ENCODE results near the gene WEE1.

The WEE1 gene

DNA sequence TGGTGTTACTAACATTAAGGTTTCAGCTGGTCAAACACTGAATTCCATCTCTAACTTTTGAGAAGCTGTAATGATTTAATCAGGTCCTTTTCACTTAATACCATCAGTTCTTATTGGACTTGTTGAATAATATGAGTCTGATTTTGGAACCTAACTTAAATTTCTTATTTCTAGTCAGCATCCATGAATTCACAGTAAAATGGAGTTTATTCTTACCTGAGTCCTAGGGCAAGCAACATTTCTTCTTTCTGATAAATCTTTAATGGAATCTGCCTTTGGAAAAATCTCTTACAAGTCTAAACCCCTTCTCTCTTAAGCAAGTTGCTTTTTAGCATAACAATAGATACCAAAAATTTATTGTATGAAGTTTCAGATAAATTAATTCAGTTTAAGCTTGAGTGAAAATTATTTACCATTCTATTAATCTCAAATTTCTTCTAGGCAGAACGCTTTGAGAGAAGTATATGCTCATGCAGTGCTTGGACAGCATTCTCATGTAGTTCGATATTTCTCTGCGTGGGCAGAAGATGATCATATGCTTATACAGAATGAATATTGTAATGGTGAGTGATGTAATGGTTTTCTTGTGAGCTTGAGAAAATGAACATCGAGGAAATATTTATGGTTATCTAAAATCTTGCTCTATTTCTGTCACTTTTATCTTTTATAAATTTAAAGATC, 3.4 kb downstream of the WEE1 start:
- POLR2A ChIA-PET = interaction anchor here (1.2 to 1.7 kb wide), 3 partner anchors 10 to 21 kb away, joined by 3 to 6 read pairs (median 4); no protein-coding TSS in a partner anchor
- DNase-seq (ENCODE audit: extremely low spot score) = no peak
- TF ChIP-seq SUZ12 (IDR thresholded peaks at IDR 0.05) (no peak), BHLHE40 (IDR thresholded peaks at IDR 0.05; ENCODE audit: borderline replicate concordance) (no peak), NFRKB (IDR thresholded peaks at IDR 0.05) (no peak), FOXA1 (IDR thresholded peaks at IDR 0.05) (no peak), CTBP1 (IDR thresholded peaks at IDR 0.05; ENCODE audit: borderline replicate concordance) (no peak), ARNT (IDR thresholded peaks at IDR 0.05) (no peak), SP1 (IDR thresholded peaks at IDR 0.05) (no peak), TARDBP (IDR thresholded peaks at IDR 0.05) (no peak)
- TF ChIP-seq, protein P1, sequence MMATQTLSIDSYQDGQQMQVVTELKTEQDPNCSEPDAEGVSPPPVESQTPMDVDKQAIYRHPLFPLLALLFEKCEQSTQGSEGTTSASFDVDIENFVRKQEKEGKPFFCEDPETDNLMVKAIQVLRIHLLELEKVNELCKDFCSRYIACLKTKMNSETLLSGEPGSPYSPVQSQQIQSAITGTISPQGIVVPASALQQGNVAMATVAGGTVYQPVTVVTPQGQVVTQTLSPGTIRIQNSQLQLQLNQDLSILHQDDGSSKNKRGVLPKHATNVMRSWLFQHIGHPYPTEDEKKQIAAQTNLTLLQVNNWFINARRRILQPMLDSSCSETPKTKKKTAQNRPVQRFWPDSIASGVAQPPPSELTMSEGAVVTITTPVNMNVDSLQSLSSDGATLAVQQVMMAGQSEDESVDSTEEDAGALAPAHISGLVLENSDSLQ (IDR thresholded peaks at IDR 0.05) = no peak
- CTCF ChIA-PET = interaction anchor here (0.5 to 1.8 kb wide), 3 partner anchors 36 to 349 kb away, joined by 4 to 6 read pairs (median 5); no protein-coding TSS in a partner anchor

DNA sequence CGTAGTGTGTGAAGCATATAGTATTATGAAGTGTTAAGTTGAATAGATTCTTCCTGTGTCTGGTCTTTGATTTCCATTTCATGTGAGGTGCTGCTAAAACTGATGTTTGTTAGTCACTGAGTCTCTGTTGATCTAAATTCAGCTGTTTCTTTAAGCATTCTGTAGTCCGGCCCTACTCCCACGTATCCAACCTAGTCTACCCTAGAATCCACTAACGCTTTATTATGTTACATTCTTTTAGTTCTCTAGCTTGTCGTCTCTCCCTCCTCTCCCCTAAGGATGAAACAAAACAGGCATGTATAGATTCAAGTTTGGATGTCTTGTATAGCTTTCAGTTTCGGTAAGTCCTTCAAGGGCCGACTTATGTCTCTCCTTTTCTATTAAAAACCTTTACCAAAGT, 4.1 kb downstream of the WEE1 start:
- POLR2A ChIA-PET = interaction anchor here (0.8 to 1.7 kb wide), 2 partner anchors 9 to 20 kb away, joined by 3 to 4 read pairs; no protein-coding TSS in a partner anchor
- no peak for DNase-seq (ENCODE audit: extremely low spot score)
- CTCF ChIA-PET = interaction anchor here (1.8 kb wide), 1 partner anchor 43 kb away, joined by 5 read pairs; no protein-coding TSS in a partner anchor
- TF ChIP-seq CTBP1 (IDR thresholded peaks at IDR 0.05; ENCODE audit: borderline replicate concordance) (no peak), FOXK2 (IDR thresholded peaks at IDR 0.05) (no peak), SUZ12 (IDR thresholded peaks at IDR 0.05) (no peak)

DNA sequence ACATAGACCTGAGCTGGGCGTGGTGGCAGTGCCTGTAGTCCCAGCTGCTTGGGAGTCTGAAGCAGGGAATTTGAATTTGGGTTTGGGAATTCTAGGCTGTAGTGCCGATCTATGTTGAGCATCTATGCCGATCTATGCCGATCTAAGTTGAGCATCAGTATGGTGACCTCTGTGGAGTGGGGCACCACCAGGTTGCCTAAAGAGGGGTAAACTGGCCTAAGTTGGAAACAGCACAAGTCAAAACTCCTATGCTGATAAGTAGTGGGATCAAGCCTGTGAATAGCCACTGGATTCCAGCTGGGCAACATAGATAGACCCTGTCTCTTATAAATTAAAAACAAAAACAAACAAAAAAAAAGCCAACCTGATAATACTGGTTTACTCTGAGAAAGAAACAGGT, 7.4 kb downstream of the WEE1 start:
- TF ChIP-seq LEF1 (IDR thresholded peaks at IDR 0.05; ENCODE audit: borderline replicate concordance) = no peak
- TF ChIP-seq SP1 (IDR thresholded peaks at IDR 0.05) = no peak
- ChIA-PET CTCF (no interaction called here), POLR2A (no interaction called here)
- no peak for DNase-seq (ENCODE audit: extremely low spot score)

DNA sequence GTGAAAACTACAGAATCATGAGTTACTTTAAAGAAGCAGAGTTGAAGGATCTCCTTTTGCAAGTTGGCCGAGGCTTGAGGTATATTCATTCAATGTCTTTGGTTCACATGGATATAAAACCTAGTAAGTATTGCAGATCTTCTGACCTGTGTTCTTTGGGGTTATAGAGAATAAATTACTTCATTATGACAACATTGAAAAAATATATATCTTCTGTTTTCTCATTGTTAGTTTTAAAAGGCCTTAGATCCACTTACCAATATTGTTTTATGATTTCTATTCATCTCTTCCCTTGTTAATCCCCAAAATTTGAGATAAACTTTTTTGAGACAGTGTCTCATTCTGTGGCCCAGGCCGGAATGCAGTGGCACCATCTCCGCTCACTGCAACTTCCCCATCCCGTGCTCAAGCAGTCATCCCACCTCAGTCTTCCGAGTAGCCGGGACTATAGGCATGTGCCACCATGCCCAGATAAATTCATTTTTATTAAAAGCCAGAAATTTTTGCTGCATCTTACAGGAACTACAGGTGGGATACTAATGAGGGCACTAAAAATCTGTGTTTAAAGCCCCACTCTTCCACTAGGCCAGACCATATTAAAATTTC, 8.2 kb downstream of the WEE1 start:
- ChIA-PET CTCF (no interaction called here), POLR2A (no interaction called here)
- TF ChIP-seq ELF4 (IDR thresholded peaks at IDR 0.05) (no peak), L3MBTL2 (conservative IDR thresholded peaks at IDR 0.05) (no peak), CTBP1 (IDR thresholded peaks at IDR 0.05; ENCODE audit: borderline replicate concordance) (no peak), TARDBP (IDR thresholded peaks at IDR 0.05) (no peak), ARNT (IDR thresholded peaks at IDR 0.05) (no peak), NFRKB (IDR thresholded peaks at IDR 0.05) (no peak), SP1 (IDR thresholded peaks at IDR 0.05) (no peak)
- TF ChIP-seq, protein P1 (IDR thresholded peaks at IDR 0.05) = no peak
- no peak for DNase-seq (ENCODE audit: extremely low spot score)

DNA sequence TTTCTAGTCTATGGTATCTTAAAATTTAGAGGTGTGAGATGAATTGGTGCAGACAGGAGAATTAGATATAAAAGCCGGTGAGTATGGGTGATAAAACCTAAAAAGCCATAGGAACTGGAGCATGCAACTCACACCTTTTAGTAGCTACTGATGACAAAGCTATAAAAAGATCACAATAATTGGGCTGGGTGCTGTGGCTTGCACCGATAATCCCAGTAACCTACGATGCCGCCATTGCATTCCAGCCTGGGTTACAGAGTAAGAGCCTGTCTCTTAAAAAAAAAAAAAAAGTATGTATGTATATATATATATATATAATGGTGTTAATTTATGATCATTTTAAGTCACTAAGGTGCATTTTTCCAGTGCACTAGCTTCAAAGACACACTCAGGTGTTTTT, 17.2 kb downstream of the WEE1 start:
- CTCF ChIA-PET = no interaction called here
- POLR2A ChIA-PET = no interaction called here

DNA sequence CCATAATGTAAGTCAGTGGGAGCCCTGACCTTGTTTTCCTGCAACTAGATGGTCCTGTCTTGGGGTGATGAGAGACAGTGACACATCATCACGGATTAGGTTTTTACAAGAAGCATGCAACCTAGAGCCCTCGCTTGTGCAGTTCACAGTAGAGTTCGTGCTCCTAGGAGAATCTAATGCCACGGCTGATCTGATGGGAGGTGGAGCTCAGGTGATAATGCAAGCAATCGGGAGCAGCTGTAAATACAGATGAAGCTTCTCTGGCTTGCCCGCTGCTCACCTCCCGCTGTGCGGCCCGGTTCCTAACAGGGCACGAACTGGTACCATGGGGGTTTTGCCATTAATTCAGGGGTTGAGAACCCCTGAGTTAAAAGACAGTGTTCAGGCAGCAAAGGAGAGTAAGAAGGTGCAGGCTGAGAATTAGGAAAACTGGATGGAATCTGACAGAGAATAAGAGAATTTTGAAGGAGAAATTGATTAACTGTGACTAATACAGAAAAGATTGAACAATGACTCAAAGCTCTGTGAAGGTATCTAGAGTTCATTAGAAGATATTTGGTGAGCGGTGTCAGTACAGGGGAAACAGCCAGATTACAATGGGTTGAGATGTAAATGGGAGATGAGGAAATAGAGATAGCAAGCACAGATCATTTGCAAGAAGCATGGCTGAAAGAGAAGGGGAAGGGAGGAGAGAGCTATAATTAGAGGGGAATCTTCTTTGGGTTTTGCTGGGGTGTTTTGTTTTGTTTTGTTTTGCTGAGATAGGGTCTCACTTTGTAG, 21.0 kb downstream of the WEE1 start:
- POLR2A ChIA-PET = no interaction called here
- no peak for TF ChIP-seq ZNF384 (IDR thresholded peaks at IDR 0.05)
- TF ChIP-seq L3MBTL2 (conservative IDR thresholded peaks at IDR 0.05) = no peak
- TF ChIP-seq FOXA1 (IDR thresholded peaks at IDR 0.05) = no peak
- TF ChIP-seq ELF4 (IDR thresholded peaks at IDR 0.05) = no peak
- no peak for TF ChIP-seq HDGF (IDR thresholded peaks at IDR 0.05; ENCODE audit: borderline replicate concordance)
- TF ChIP-seq BHLHE40 (IDR thresholded peaks at IDR 0.05; ENCODE audit: borderline replicate concordance) = no peak
- TF ChIP-seq FOXK2 (IDR thresholded peaks at IDR 0.05) = no peak
- no peak for TF ChIP-seq SUZ12 (IDR thresholded peaks at IDR 0.05)
- DNase-seq (ENCODE audit: extremely low spot score) = no peak
- CTCF ChIA-PET = no interaction called here

More for the DNA sequence above, 17.2 kb downstream of the WEE1 start:
- DNase-seq (ENCODE audit: extremely low spot score) = no peak
- TF ChIP-seq LEF1 (IDR thresholded peaks at IDR 0.05; ENCODE audit: borderline replicate concordance) (no peak), SUZ12 (IDR thresholded peaks at IDR 0.05) (no peak), FOXA1 (IDR thresholded peaks at IDR 0.05) (no peak), ARNT (IDR thresholded peaks at IDR 0.05) (no peak), TARDBP (IDR thresholded peaks at IDR 0.05) (no peak), L3MBTL2 (conservative IDR thresholded peaks at IDR 0.05) (no peak), FOXK2 (IDR thresholded peaks at IDR 0.05) (no peak), BHLHE40 (IDR thresholded peaks at IDR 0.05; ENCODE audit: borderline replicate concordance) (no peak), SP1 (IDR thresholded peaks at IDR 0.05) (no peak), ZNF384 (IDR thresholded peaks at IDR 0.05) (no peak), HDGF (IDR thresholded peaks at IDR 0.05; ENCODE audit: borderline replicate concordance) (no peak)
- TF ChIP-seq, protein P1 (IDR thresholded peaks at IDR 0.05) = no peak

Data from HEK293T (cell line).